GM20000 (cell line): ENCODE measurements around the gene NIPA2.

Experiments
- DNase-seq: peaks from one replicate; pipeline ENCODE4 v3.0.0; 2012; ENCODE audit warnings: low spot score
- TF ChIP-seq, protein P1 (sequence below): IDR thresholded peaks from 2 replicates; pipeline ENCODE4 v1.5.1; 2012; ENCODE audit warnings: mild to moderate bottlenecking, control low read depth; ENCODE audit errors: extremely low read depth, missing control alignments

NIPA2 gene

GRCh38 chr15:22844421-22845288, 6.2 kb downstream of the NIPA2 start:
- DNase-seq, result no peak
- TF ChIP-seq, protein P1, sequence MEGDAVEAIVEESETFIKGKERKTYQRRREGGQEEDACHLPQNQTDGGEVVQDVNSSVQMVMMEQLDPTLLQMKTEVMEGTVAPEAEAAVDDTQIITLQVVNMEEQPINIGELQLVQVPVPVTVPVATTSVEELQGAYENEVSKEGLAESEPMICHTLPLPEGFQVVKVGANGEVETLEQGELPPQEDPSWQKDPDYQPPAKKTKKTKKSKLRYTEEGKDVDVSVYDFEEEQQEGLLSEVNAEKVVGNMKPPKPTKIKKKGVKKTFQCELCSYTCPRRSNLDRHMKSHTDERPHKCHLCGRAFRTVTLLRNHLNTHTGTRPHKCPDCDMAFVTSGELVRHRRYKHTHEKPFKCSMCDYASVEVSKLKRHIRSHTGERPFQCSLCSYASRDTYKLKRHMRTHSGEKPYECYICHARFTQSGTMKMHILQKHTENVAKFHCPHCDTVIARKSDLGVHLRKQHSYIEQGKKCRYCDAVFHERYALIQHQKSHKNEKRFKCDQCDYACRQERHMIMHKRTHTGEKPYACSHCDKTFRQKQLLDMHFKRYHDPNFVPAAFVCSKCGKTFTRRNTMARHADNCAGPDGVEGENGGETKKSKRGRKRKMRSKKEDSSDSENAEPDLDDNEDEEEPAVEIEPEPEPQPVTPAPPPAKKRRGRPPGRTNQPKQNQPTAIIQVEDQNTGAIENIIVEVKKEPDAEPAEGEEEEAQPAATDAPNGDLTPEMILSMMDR, result no peak

DNA sequence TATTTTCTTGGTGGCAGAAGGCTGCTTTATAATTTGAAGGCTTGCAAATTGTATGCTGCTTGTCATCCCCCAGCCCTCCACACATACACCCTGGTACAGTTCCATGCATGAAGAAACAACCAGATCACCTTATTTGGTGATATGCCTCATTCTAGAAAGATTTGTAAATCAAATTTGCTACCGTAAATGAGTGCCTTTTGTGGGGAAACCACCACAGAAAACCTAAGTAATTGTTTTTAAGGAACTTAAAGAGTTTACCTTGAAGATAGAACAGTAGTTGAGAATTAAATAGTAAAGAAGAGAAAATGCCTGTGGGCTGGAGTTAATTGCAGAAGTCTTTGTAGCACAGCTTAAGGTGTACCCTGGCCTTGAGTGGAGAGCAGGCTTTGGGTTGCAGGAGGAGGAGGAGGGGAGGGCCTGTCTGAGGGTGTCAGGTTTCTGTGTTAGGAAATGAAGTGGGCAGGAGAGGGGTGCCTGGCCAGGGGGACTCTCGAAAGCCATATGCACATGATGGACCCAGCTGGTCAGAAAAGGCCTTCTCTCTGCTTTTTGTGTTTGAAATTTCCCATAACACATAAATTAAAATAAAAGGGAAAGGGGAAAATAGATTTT, 6.9 kb downstream of the NIPA2 start:
- no peak for DNase-seq
- TF ChIP-seq, protein P1, result no peak

DNA sequence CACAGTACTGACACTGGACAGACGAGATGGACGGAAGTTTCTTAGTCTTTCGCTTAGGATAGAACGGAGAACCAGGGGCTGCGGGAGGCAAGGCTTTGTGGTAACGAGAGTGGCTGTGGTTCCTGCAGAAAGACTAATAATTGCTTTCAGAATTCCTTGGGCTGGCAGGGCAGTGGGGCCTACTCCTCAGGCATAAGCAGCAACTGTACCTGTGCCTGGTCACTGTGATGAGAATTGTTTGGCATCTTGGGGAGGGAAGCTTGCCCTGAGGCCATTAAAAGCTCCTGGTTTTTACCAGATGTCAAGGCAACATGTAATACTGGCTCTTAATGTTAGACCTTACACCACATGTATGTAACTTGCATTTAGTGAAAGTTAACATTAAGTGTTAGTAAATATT, 7.6 kb downstream of the NIPA2 start:
- DNase-seq, result no peak

GRCh38 chr15:22850055-22850454, 11.6 kb downstream of the NIPA2 start:
- TF ChIP-seq, protein P1, result no peak
- no peak for DNase-seq

More for the DNA sequence above, 7.6 kb downstream of the NIPA2 start:
- TF ChIP-seq, protein P1, result no peak

DNA sequence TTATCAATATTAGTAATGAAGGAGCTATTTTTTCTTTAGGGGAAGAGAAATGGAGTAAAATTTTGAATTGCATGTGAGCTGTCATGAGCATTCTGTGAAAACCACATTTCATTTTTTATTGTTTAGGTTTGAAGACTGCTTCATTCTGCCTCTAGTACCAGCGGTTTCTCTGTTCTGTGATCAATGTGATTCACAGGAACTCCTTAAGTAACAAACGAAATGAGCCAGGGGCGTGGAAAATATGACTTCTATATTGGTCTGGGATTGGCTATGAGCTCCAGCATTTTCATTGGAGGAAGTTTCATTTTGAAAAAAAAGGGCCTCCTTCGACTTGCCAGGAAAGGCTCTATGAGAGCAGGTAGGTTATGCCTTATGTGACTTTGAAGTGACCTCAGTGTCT, 13.0 kb downstream of the NIPA2 start:
- no peak for DNase-seq
- TF ChIP-seq, protein P1, result no peak

GRCh38 chr15:22855791-22856190, 17.3 kb downstream of the NIPA2 start:
- TF ChIP-seq, protein P1, result no peak
- no peak for DNase-seq

DNA sequence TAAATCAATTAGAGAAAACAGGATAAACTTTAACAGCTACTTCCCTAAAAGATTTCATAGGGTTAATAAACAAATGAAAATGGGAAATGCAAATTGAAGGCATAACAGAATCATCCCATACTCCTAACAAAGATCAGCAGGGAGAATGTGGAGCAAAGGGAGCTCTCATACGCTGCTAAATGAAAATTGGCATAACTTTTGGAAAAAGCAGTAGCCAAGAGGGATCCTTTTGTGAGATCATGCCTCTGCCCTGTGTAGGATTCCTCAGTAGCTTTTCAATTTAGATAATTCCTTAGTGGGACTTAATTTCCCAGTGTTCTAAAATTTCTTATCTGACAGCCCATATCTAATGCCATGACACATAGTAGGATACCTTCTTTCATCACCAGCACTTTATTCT, 18.2 kb downstream of the NIPA2 start:
- TF ChIP-seq, protein P1, result no peak
- DNase-seq, result no peak
